GM18861 (cell line): ENCODE data around the gene ZNF576.
"Not testable (repeated sequence)": the region's sequence is repeated elsewhere in the genome, so short reads cannot be mapped to it uniquely, and the experiment has no call there.

Source experiments
- ATAC-seq: cut with Tn5 transposase; IDR thresholded peaks from one replicate; pipeline ENCODE4 v1.9.1; 2021; ENCODE audit not compliant: unreplicated experiment

Gene ZNF576

GRCh38 chr19:43595999-43596841, at the start of gene ZNF576, which contains the start of gene IRGQ:
Gene ZNF576 (plus strand): TSS chr19:43596595. CDS start chr19:43597109, 514 bp downstream.
Gene IRGQ (minus strand): TSS chr19:43596134. CDS start chr19:43595338, 796 bp downstream.
- peak; percentile 76 for ATAC-seq

GRCh38 chr19:43547926-43548325, 48.5 kb upstream of the ZNF576 start:
- ATAC-seq: not testable (repeated sequence)

DNA sequence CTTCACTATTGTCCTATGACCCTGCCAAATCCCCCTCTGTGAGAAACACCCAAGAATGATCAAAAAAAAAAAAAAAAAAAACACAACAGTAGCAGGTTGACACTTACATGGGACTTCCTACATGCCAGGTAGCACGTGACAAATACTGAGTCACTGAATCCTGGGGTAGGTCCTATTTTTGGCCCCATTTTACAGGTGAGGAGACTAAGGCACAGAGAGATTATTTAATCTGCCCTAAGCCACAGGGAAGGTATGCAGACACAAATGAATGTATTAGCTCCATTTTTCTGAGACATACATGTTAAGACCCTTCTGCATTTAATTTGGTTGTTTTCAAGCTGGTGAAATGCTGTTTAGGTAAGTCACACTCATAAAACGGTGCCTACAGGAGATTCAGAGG, 47.7 kb upstream of the ZNF576 start:
- ATAC-seq: no peak

GRCh38 chr19:43551399-43552197, 44.8 kb upstream of the ZNF576 start:
- ATAC-seq: no peak

DNA sequence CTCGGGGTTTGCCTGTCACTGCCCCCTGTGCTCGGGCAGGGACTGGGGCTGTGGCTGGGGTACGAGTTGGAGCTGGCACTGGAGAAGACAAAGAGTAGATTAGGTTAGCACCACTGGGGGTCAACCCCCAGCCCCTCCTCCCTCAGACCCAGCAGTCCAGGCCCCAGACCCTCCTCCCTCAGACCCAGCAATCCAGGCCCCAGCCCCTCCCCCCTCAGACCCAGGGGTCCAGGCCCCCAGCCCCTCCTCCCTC, 44.3 kb upstream of the ZNF576 start:
- ATAC-seq: no peak

DNA sequence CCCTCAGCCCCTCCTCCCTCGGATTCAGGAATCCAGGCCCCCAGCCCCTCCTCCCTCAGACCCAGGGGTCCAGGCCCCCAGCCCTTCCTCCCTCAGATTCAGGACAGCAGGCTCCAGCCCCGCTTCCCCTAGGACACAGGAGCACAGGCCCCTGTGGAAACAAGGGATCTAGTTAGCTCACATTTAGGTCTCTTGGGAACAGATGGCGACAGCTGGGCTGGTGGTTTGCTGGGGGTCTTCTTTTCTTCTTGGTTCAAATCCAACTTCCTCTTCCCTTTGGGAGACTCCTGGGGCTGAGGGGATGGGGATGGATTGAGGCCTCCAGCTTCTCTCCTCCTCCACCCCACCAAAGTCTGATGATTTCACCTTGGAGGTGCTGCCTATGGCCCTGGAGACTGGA, 43.8 kb upstream of the ZNF576 start:
- ATAC-seq: no peak

DNA sequence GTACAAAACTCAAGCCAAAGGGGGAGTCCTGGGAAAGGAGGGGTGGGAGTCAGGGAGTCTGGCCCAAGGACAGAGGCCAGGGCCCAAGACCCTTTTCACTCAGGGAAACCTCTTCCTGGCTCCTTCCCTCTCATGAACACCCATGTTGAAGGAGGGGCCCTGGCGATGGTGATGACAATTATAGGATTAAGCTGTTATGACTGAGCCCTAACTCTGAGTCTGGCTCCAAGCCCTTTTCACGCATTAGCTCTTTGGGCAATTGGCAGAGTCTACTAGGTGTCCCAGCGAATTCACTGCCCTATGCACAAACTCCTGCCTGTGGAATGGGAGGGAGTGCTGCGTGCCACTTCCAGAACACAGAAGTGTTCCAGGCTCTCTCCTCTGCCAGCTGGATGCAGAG, 42.7 kb upstream of the ZNF576 start:
- ATAC-seq: no peak

DNA sequence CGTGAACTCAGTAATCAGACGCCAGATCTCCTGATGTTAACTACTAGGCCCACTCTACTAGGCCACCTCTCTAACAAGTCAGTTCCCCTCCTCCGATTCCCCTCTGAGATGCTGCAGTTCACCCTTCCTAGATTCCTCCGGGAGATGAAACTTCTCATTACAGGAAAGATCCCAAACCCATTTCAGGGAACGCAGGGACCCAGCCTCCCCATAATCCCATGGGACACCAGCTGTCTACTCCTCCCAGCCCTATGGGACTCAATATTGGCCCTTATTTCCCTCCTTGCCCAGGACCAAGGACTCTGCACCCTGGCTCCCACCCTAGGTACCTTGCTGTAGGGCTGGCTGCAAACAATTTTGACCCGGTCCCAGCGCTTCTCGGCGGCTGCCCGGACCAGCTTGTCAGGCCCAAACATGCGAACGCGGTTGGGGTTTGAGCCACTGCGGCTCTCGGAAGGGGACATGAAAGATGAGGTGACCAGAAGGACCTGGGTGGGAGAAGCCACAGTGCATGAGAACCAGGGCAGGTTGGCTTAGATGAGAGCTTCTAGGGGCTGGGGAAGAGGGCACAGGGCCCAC, 42.0 kb upstream of the ZNF576 start:
- ATAC-seq: no peak

- no peak for ATAC-seq
These were observed 41.1 kb upstream of the ZNF576 start for GRCh38 chr19:43555185-43555770.

DNA sequence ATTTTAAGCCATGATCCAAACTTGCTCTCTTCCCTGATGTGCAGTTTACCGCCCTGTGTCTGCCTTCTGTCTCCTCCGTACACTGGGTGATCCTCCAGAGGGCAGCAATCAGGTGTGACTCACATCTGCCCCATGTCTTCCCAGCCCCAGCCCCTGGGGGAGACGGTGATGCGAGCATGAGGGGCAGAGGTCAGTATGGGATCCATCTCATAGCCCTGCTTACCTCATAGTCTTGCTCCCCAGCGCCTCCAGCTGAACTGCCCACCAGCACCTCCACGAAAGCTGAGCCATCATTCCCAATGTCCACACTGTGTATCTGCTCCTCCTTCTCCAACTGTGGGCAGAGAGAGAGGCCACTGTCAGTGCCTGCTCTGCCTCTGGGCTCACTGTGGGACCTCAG, 35.7 kb upstream of the ZNF576 start:
- no peak for ATAC-seq

- ATAC-seq: no peak
These were observed 35.0 kb upstream of the ZNF576 start for GRCh38 chr19:43561139-43561970.

GRCh38 chr19:43562226-43562697, 34.1 kb upstream of the ZNF576 start:
- ATAC-seq: no peak

DNA sequence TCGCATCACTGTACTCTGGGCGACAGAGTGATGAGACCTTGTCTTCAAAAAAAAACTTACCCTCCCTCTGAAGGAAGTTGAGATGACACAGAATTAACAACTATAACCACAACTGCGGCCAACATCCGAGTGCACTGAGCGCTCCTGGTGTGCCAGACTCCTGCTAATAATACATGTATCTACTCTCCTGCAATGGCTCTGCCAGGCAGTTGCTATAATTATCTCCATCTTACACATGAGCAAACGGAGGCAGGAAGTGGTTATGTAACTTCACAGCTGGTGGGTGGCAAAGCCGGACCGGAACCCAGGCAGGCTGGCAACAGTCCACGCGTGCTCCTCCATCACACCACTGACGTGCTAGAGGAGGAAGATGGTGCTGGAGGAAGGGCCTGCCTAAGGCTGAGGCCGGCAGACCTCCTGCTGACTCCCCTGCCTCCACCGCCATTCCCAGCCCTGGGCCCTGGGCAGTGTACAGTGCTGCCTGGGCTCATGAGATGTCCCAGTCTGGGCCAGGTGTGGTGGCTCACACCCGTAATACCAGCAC, 33.6 kb upstream of the ZNF576 start:
- ATAC-seq: peak; percentile 77

- no peak for ATAC-seq
These were observed 32.5 kb upstream of the ZNF576 start for GRCh38 chr19:43563816-43564457.

GRCh38 chr19:43564800-43565199, 31.6 kb upstream of the ZNF576 start:
- ATAC-seq: no peak

DNA sequence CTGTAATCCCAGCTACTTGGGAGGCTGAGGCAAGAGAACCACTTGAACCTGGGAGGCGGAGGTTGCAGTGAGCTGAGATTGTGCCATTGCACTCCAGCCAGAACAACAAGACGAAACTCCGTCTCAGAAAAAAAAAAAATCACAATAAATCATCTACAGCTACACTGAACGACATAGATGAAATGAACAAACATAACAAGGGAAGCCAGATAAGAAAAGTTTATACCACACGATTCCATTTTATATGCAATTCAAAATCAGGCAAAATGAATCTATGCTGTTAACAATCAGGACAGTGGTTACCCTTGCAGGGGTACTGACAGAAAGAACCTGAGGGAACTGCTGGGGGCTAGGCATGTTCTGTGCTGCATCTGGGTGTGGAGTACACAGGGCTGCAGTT, 26.7 kb upstream of the ZNF576 start:
- no peak for ATAC-seq

- no peak for ATAC-seq
These were observed 26.1 kb upstream of the ZNF576 start for GRCh38 chr19:43570174-43570791.

DNA sequence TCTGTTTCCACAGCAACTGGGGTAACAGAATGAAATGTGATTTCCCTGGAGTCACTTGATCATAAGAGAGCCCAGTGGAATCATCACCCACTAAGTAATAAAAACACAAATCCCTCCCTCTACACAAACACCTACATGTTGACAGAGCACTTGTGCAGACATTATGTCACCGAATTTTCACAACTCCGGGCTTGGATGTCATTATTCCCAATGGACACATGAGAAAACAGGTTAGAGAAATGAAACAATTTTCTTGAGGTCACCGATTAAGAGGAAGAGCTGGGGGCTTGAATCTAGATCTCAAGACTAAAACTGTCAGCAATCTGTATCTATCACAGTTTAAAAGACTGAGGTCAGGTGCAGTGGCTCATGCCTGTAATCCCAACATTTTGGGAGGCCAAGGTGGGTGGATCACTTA, 24.2 kb upstream of the ZNF576 start:
- ATAC-seq: no peak

DNA sequence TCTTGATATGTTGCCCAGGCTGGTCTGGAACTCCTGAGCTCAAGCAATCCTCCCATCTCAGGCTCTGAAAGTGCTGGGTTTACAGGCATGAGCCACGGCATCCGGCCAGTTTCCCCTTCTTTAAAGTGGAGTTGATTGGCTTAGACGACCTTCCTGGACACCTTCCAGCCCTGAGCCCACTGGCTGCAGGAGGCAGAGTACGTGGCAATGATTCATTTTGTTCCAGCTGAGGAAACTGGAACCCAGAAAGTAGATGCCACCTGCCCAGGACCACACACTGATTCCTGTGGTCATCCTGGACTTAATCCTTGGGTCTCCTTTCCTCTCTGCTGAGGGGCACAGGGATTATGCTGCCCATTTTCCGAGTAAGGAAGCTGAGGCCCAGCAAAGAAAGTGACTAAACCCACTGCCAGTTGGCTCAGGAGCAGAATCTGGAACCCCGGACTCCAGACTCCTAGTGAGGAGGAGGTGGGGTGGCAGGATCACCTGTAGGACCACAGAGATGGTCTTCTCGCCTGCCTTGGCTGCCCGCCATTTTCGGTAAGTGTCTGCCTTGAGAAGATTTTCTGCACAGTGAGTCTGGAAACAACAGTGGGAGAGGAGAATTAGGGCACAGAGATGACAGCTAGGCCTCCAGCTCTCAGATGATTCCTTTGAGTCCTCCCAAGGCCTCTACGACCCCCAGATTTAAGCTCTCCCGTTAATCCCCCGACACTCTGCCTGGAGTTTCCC, 21.8 kb upstream of the ZNF576 start:
- no peak for ATAC-seq
